HG03457 (cell line): ENCODE results near the gene TMEM271.
"Not testable (repeated sequence)": the region's sequence is repeated elsewhere in the genome, so short reads cannot be mapped to it uniquely, and the experiment has no call there.

Experiments used
- ATAC-seq: cut with Tn5 transposase; IDR thresholded peaks from one replicate; pipeline ENCODE4 v1.9.1; 2021; ENCODE audit warnings: moderate number of reproducible peaks; ENCODE audit not compliant: unreplicated experiment

TMEM271 gene

DNA sequence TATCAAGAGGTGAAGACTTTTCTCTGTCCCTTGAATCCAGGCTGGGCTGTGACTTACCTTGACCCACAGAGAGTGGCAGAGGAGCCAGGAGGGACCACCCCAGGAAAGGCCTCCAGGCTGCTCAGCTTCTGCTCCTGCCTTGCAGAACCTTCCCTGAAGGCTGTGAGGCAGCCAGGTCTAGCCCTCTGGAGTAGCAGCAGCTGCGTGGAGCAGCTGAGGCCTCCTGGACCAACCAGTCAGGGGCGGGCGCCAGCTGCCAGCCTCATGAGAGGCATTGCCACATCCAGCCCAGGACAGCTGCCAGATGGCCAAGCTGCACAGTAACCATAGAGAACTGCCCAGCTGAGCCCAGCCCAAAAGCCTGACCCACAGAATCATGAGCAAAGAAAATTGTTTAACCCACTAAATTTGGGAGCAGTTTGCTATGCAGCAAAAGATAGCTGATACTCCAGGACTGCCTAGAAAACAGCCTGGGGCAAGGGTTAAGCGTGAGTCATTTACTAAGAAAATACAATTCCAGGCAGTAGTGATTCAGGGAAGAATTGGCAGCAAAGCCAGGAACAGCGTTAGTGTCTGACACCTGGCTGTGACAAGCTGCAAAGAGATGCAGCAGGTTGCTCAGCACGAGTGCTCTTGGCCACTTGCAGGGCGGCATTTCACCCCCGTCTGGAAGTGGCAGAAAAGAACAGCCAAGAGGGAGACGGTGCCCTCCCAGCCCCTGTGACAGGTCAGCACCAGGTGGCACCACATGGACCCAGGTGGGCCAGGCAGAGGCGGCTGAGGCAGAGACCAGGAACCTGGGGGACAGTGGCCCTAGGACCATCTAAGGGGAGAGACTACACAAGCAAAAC lies 34.5 kb upstream of the TMEM271 start:
- no peak for ATAC-seq

DNA sequence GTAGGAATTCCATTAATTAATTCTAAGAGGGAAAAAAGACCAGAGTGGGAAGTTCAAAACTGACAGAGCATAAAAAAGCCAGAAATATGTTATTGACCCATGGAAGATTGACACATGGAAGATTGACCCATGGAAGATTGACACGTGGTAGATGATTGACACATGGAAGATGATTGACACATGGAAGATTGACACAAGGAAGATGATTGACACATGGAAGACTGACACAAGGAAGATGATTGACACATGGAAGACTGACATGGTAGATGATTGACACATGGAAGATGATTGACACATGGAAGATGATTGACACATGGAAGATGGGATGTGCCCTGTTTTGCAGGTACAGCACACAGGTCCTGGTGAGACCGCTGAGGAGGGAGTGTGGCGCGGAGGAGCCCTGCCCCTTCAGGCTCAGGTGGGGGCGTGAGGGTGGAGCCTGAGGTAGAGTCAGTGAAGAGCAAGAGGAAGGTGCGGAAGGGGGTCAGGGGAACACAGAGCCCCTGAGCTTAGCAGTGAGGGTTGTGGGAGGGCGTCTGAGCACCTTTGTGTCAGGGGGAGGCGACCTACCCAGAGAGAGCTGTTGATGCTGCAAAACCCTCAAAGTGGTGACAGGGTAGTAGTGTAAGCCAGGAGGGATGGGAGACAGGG lies 33.4 kb upstream of the TMEM271 start:
- ATAC-seq, result no peak

DNA sequence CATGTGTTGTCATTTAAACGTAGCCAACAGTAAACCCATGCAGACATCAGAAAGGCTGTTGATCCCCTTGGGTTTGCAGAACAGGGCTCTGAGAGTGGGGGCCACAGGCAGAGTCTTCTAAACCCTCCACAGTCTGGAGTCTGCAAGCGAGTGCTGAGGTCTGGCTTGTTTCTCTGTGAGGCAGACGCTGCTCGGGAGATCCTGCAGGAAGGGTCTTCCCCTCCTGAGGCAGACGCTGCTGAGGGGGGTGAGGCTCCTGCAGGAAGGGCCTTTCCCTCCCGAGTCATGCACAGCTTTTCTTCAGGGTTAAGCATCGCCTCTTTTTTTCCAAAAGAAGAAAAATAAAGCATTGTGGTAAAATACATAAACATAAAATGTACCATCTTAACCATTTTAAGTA lies 32.1 kb upstream of the TMEM271 start:
- ATAC-seq, result no peak

DNA sequence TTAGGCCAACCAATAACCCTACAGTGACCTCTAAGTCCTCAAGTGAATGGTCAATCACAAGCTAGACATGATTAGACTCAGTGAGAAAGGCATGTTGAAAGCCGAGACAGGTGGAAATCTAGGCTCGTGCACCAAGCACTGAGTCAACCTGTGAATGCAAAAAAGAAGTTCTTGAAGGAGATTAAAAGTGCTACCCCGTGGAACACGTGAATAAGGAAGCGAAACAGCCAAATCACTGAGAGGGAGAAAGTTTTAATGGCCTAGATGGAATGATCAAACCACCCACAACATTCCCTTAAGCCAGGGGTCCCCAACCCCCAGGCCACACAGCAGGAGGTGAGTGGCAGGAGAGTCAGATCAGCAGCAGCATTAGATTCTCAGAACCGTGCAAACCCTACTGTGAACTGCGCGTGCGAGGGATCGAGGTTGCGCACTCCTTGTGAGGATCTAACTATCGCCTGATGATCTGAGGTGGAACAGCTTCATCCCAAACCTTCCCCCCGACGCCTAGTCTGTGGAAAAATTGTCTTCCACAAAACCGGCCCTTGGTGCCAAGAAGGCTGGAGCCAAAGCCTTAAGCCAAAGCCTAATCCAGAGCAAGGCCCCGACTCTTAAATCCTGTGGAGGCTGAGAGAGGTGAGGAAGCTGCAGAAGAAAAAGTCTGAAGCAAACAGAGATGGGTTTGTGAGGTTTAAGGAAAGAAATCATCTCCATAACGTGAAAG lies 29.8 kb upstream of the TMEM271 start:
- ATAC-seq, result no peak

DNA sequence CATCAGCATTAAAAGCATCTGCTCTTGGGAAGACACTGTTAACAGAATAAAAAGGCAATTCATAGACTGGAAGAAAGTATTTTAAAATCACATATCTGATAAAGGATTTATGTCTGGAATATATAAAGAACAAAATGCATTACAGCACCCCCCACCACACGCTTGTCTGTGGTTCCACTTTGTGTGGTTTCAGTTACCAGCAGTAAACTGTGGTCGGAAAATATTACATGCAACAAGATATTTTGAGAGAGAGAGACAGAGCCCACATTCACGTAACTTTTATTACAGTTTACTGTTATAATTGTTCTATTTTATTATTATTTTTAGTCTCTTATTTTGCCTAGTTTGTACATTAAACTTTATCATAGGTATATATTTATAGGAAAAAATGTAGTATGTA lies 28.0 kb upstream of the TMEM271 start:
- ATAC-seq, result no peak

DNA sequence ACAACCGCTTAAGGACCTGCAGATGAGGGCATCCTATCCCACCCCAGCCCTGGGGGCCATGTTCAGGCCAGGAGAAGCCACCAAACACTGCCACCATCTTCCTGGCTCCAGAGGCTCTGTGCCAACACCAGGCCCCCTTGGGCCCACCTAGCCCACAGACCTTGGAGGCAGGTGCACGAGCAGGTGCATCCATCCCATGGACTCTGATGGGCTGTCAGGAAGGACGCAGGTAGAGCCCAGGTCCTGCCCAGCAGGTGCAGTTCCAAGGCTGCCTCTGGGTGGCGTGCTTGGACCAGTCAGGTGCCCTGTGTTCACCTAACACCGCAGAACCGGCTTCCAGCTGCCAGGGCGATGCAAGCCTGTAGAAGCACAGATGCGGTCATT lies 26.5 kb upstream of the TMEM271 start:
- no peak for ATAC-seq

DNA sequence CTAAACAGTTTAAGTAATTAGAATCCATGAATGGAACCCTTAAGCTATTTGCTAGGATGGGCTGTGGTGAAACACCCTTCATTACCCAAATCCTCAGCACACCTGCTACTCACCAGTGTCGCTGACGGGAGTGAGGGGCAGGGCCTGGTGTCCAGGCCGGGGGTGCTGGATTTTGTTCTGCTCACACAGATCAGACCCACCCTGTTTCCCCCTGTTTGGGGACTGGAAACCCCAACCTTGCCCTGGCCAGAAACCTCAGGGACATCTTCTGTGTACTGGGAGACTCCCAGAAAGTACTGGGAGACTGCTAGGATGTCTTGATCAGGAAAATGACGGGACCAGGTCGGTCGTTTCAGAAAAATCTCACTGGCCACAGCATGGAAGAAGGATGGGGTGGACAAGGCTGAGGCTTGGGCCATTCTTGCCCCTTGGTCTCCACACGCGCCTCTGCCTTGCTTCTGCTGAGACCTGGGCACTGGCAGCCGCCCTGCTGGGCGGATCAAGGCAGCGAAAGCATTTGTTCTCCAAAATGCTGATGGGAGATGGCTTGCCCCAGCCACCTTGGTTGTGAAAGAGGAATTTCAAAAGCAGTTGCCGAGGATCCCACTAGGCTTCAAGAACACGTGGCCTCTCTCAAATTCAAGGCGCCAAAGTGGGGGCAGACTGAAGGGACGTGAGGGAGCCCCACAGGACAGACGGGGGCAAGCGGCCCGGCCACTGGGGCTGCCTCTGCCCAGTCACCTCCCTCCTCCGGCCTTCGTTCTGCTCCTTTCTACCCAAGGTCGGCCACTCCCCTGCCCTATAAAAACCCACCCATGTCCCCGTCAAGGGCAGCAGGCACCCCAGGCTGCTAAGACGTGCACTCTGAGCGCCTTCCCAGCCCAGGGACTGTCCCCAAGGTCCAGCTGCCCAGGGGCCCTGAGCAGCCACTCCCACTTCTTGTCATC lies 25.8 kb upstream of the TMEM271 start:
- no peak for ATAC-seq

DNA sequence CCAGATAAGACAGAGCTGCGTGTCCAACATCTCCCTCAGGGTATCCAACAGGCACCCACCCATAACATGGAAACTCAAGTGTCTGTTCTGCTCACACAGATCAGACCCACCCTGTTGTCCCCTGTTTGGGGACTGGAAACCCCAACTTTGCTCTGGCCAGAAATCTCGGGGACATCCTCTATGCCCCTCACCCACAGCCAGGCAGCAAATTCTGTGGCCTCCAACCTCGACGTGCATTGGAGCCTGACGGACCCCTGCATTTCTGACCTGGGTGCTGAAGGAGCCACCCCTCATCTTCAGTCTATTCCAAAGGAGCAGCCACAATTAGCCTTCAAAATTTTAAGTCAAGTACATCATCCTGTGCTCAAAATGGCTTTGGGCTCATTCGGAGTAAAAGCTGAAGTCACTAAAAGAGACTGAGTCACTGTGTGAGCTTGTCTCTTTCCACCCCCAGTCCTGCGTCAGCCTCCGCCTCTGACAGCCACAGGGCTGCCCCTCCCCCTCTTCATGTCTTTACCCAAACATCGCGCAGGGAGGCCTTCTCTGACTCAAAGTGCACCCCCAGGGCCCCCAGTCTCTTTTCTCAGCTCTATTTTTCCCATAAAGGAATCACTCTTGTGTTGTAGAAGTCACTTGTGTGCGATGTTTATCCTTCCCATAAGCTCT lies 24.9 kb upstream of the TMEM271 start:
- no peak for ATAC-seq

DNA sequence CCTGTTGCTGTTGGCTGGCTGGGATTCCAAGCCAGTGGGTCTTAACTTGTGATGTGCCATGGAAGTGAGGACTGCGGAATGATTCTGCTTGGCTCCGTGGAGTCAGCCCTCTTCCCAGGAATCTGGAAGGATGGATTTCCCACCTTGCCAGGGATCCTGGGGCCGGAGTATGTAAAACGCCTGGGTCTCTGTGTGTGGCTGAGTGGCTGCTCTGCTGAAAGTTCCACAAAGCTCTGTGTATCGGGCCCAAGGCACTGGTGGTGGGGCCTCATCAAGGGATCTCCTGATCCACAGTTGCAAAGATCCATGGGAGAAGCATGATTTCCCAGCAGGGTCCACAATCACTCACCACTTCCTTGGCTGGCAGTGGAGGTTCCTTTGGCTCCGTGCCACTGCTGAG lies 24.1 kb upstream of the TMEM271 start:
- no peak for ATAC-seq

DNA sequence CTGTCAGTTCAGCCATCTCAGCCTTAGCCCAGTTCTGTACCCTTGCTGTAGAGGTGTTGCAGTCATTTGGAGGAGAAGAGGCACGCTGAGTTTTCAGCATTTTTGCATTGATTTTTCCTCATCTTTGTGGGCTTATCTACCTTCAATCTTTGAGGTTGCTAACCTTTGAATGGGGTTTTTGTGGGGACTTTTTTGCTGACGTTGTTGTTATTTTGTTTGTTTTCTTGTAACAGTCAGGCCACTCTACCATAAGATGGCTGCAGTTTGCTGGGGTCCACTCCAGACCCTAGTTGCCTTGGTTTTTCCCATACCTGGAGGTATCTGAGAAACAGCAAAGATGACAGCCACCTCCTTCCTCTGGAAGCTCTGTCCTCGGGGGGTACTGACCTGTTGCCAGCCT lies 22.8 kb upstream of the TMEM271 start:
- no peak for ATAC-seq

DNA sequence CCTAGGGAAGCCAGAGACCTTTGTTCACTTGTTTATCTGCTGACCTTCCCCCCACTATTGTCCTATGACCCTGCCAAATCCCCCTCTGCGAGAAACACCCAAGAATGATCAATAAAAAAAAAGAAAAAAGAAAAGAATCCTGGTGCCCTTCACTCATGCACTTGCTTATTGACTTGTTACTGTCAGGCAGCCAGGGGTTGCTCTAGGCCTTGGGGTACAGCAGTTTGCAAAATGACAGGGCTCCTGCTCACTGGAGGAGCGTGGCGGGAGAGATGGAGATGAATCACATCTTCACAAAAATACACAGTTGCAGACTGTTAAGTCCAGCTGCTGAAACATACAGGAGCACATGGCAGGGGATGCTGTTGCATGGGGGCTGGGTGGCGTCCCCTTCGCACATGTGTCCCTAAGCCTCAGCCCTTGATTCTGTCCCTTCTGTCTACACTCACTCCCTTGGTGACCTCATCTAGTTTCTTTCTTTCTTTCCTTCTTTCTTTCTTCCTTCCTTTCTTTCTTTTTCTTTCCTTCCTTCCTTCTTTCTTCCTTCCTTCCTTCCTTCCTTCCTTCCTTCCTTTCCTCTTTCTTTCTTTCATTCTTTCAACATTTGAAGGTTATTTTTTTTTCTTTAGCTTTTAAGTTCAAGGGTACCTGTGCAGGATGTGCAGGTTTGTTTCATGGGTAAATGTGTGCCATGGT lies 16.9 kb upstream of the TMEM271 start:
- no peak for ATAC-seq

DNA sequence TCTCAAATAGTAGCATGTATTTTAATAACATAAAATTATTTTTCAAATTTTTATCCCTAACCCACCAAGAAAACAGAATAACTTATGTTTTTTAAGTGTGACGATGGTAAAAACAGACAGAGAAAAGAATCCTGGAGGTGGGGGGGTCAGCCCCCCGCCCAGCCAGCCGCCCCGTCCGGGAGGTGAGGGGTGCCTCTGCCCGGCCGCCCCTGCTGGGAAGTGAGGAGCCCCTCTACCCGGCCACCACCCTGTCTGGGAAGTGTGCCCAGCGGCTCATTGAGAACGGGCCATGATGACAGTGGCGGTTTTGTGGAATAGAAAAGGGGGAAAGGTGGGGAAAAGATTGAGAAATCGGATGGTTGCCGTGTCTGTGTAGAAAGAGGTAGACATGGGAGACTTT lies 16.1 kb upstream of the TMEM271 start:
- ATAC-seq, result not testable (repeated sequence)

DNA sequence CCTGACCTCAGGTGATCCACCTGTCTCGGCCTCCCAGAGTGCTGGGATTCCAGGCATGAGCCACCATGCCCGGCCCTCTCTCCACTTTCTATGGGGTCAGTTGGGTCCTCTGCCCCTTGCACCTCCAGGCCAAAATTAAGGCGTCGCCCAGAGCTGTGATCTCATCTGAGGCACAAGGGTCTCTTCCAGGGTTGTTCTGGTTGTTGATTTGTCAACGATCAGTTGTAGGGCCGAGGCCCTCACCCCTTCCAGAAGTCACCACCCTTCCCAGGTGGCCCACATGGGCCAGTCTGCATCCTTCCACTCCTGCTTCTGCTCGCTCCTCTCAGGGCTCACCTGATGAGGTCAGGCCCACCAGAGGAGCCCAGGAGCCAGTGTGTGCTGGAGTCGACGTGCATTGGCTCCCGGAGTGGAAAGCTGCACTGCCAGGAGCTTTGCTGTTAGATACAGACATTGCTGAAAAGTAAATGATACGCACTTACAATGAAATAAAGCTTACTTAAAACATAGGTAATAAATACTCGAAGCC lies 14.3 kb upstream of the TMEM271 start:
- ATAC-seq, result no peak

DNA sequence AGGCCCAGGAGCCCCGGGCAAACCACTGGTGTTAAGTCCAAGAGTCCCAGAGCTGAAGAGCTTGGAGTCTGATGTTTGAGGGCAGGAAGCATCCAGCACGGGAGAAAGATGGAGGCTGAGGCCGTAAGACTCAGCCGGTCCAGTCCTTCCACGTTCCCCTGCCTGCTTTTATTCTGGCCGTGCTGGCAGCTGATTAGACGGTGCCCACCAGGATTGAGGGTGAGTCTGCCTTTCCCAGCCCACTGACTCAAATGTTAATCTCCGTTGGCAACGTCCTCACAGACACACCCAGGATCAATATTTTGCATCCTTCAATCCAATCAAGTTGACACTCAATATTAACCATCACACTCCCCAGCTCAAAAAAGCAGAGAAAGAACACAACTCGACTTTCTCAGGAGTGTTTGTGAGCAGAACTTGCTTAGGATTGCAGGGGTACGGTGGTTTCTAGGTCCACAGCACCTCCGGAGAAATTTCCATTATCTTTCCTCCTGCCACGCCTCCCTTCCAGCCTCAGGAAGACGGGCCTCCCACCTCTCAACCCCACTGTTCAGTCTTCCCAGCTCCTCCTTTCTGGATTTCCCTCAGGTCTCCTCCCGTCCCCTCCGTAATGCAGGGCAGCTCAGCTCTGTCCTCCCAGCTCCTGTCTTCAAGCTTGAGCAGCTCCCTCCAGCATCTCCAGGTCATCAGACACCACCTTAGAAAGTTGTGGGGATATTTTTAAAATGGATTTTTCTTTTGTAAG lies 13.3 kb upstream of the TMEM271 start:
- ATAC-seq, result no peak

DNA sequence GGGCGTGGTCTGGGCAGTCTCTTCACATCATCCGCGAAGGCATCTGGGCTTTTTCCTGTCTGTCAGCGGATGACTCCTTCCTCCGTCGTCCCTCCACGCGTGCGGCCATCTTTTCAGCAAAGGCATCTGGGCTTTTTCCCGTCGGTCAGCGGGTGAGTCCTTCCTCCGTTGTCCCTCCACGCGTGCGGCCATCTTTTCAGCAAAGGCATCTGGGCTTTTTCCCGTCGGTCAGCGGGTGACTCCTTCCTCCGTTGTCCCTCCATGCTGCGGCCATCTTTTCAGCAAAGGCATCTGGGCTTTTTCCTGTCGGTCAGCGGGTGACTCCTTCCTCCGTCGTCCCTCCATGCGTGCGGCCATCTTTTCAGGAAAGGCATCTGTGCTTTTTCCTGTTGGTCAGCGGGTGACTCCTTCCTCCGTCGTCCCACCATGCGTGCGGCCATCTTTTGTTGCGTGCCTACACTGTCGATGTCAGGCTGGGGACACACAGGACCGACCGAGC lies 12.3 kb upstream of the TMEM271 start:
- no peak for ATAC-seq

DNA sequence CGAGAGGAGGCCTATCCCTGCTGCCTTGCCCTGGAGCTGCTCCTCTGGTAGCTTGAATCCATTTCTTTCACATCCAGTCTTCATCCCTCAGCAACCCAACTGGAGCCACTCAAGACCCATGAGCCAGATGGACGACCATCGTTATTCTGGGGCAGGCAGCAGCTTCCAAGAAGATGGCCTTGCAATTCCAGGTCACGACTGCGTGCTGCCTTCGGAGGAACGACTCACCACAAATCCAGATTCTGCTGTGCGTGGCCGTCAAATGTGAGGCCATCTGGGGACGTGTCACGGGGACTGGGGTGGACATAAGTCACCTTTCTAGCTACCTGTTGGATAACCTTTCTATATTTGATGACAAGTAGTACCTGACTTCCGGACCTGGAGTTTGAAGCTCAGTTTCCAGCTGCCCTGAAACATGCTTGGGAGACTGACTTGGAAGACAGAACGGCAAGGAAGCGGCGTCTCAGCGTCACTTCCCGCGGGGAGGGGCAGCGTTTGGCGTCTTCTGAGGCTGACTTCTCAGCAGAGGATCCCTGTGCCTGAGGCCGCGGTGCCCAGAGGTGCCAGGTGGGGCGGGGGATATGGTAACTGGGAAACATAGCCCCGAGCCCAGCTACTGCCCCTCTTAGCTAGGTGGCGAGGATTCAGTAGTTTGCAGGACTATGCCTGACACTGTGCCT lies 11.7 kb upstream of the TMEM271 start:
- no peak for ATAC-seq

DNA sequence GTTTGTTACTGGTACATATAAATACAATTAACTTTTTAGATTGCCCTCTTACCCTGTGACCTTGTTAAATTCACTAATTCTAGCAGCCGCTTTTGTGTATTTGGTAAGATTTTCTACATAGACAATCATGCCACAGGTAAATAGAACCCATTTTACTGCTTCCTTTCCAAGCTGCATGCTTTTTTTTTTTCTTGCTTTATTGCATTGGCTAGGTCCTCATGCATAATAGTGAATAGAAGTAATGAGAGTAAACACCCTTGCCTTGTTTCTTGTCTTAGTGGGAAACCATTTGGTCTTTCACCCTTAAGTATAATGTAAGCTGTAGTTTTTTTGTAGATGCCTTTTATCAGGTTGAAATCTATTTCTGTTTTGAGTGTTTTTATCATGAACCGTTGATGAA lies 7.7 kb upstream of the TMEM271 start:
- ATAC-seq, result no peak

DNA sequence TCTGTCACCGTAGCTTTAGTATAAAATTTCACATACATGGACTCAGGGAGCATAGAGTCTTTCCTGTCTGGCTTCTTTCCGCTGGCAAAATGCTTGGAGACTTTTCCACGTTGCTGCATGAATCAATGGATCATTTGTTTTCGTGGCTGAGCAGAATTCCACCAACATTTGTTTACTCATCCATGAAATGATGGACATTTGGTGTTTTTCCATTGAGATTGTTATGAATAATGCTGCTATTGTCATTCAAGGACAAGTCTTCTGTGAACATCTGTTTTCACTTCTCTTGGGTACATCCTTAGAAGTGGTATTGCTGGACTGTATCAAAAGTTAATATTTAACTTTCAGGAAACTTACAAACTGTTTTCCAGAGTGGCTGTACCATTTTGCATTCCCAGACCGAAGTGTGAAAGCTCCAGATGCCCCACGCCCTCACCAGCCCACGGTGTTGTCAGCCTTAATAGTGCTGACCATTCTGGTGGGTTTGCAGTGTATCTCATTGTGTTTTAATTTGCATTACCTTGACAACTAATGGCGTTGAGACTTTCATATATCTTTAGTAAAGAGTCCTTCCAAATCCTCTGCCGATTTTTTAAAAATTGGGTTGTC lies 5.8 kb upstream of the TMEM271 start:
- no peak for ATAC-seq
